Measurements from ENCODE around the gene FOXO4.

GRCh38 chrX:71067089-71067488 lies 28.6 kb upstream of the FOXO4 start:
- TF ChIP-seq CTCF (IDR thresholded peaks at IDR 0.05) (no peak), POLR2A (IDR thresholded peaks at IDR 0.05) (no peak), EP300 (IDR thresholded peaks at IDR 0.05) (no peak)

Measured in ovary (tissue), 3 donors.